ENCODE results near the gene LRSAM1. TPM values are rescaled to one million over a fixed set of nuclear protein-coding genes. Genes with fewer than 3 reads are reported as not detected.

Gene LRSAM1
- total RNA-seq, 1 donor = 12.3 TPM

- H3K4me1 ChIP-seq (ENCODE audit: insufficient read depth, low read length) = peaks cover 27% of the 10 kb centered on the region
- peak overlapping the region; percentile 99 for H3K4me3 ChIP-seq (ENCODE audit: insufficient read depth, low read length)
- no peak for DNase-seq (ENCODE audit: insufficient read length, low spot score, missing footprints)
- peaks cover 46% of the 10 kb centered on the region for H3K79me2 ChIP-seq (ENCODE audit: insufficient read depth, low read length)
- peak overlapping the region; percentile 97 for H3K4me2 ChIP-seq (ENCODE audit: insufficient read depth, low read length)
- no peaks in the 10 kb centered on the region for H3K27me3 ChIP-seq (ENCODE audit: insufficient read depth, low read length)
- no peaks in the 10 kb centered on the region for H3K9me3 ChIP-seq (ENCODE audit: low read depth, low read length)
- H4K20me1 ChIP-seq (ENCODE audit: insufficient read depth, low read length) = peaks cover 6% of the 10 kb centered on the region
- no peaks in the 10 kb centered on the region for H3K36me3 ChIP-seq (ENCODE audit: insufficient read depth, low read length)
- TF ChIP-seq CTCF (IDR thresholded peaks at IDR 0.05; ENCODE audit: extremely low read depth, low read depth, low read length) = no peak
- no peak overlapping the region for H3K27ac ChIP-seq (ENCODE audit: low read depth, low read length)
- H2AFZ ChIP-seq (ENCODE audit: low read length) = no peak overlapping the region
Observed at GRCh38 chr9:127422787-127423186, 28.5 kb upstream of the LRSAM1 start.

- H3K4me2 ChIP-seq (ENCODE audit: insufficient read depth, low read length) = peak overlapping the region; percentile 97
- no peak for DNase-seq (ENCODE audit: insufficient read length, low spot score, missing footprints)
- peaks cover 3% of the 10 kb centered on the region for H3K36me3 ChIP-seq (ENCODE audit: insufficient read depth, low read length)
- H3K9me3 ChIP-seq (ENCODE audit: low read depth, low read length) = no peaks in the 10 kb centered on the region
- peak overlapping the region; percentile 98 for H2AFZ ChIP-seq (ENCODE audit: low read length)
- H3K4me3 ChIP-seq (ENCODE audit: insufficient read depth, low read length) = peak overlapping the region; percentile 99
- H3K4me1 ChIP-seq (ENCODE audit: insufficient read depth, low read length) = peaks cover 27% of the 10 kb centered on the region
- H3K79me2 ChIP-seq (ENCODE audit: insufficient read depth, low read length) = peaks cover 54% of the 10 kb centered on the region
- H3K27ac ChIP-seq (ENCODE audit: low read depth, low read length) = peak overlapping the region; percentile 84
- H3K27me3 ChIP-seq (ENCODE audit: insufficient read depth, low read length) = no peaks in the 10 kb centered on the region
- peaks cover 6% of the 10 kb centered on the region for H4K20me1 ChIP-seq (ENCODE audit: insufficient read depth, low read length)
- TF ChIP-seq CTCF (IDR thresholded peaks at IDR 0.05; ENCODE audit: extremely low read depth, low read depth, low read length) = no peak
Observed at GRCh38 chr9:127423476-127423933, 27.8 kb upstream of the LRSAM1 start.

- DNase-seq (ENCODE audit: insufficient read length, low spot score, missing footprints) = peak; percentile 99
- TF ChIP-seq CTCF (IDR thresholded peaks at IDR 0.05; ENCODE audit: extremely low read depth, low read depth, low read length) = no peak
- peaks cover 9% of the 10 kb centered on the region for H3K36me3 ChIP-seq (ENCODE audit: insufficient read depth, low read length)
- peaks cover 9% of the 10 kb centered on the region for H4K20me1 ChIP-seq (ENCODE audit: insufficient read depth, low read length)
- peak within 1 kb of the TSS; percentile 84 for H3K27ac ChIP-seq (ENCODE audit: low read depth, low read length)
- H2AFZ ChIP-seq (ENCODE audit: low read length) = peak within 1 kb of the TSS; percentile 98
- H3K9me3 ChIP-seq (ENCODE audit: low read depth, low read length) = no peaks in the 10 kb centered on the region
- H3K4me2 ChIP-seq (ENCODE audit: insufficient read depth, low read length) = peak within 1 kb of the TSS; percentile 97
- H3K4me1 ChIP-seq (ENCODE audit: insufficient read depth, low read length) = peaks cover 27% of the 10 kb centered on the region
- no peaks in the 10 kb centered on the region for H3K27me3 ChIP-seq (ENCODE audit: insufficient read depth, low read length)
- H3K4me3 ChIP-seq (ENCODE audit: insufficient read depth, low read length) = peak within 1 kb of the TSS; percentile 99
- peaks cover 57% of the 10 kb centered on the region for H3K79me2 ChIP-seq (ENCODE audit: insufficient read depth, low read length)
Observed at GRCh38 chr9:127423934-127424675, 27.2 kb upstream of the LRSAM1 start, which contains the start of gene ZNF79. ZNF79 (plus strand) TSS chr9:127424382; CDS start chr9:127424788, 406 bp downstream.

- no peak for DNase-seq (ENCODE audit: insufficient read length, low spot score, missing footprints)
- H4K20me1 ChIP-seq (ENCODE audit: insufficient read depth, low read length) = peaks cover 9% of the 10 kb centered on the region
- no peaks in the 10 kb centered on the region for H3K9me3 ChIP-seq (ENCODE audit: low read depth, low read length)
- H3K79me2 ChIP-seq (ENCODE audit: insufficient read depth, low read length) = peaks cover 57% of the 10 kb centered on the region
- H2AFZ ChIP-seq (ENCODE audit: low read length) = peak overlapping the region; percentile 98
- no peaks in the 10 kb centered on the region for H3K27me3 ChIP-seq (ENCODE audit: insufficient read depth, low read length)
- peaks cover 13% of the 10 kb centered on the region for H3K36me3 ChIP-seq (ENCODE audit: insufficient read depth, low read length)
- peak overlapping the region; percentile 97 for H3K4me2 ChIP-seq (ENCODE audit: insufficient read depth, low read length)
- peaks cover 27% of the 10 kb centered on the region for H3K4me1 ChIP-seq (ENCODE audit: insufficient read depth, low read length)
- H3K4me3 ChIP-seq (ENCODE audit: insufficient read depth, low read length) = peak overlapping the region; percentile 99
- TF ChIP-seq CTCF (IDR thresholded peaks at IDR 0.05; ENCODE audit: extremely low read depth, low read depth, low read length) = no peak
- H3K27ac ChIP-seq (ENCODE audit: low read depth, low read length) = peak overlapping the region; percentile 84
Observed at GRCh38 chr9:127424676-127424999, 26.7 kb upstream of the LRSAM1 start.

All from osteoblast (primary cell).